IPS-20b (cell line): ENCODE data around the gene NPRL2.

ENCODE experiments used
- H3K27ac ChIP-seq: one replicate; pipeline ENCODE4 v1.5.1; 2013; ENCODE audit warnings: low read length
- H3K27me3 ChIP-seq: 2 replicates; pipeline ENCODE4 v1.6.1; 2013; ENCODE audit warnings: mild to moderate bottlenecking, low read length, inconsistent platforms; ENCODE audit not compliant: insufficient read depth
- H3K36me3 ChIP-seq: 2 replicates; pipeline ENCODE4 v1.6.1; 2013; ENCODE audit warnings: low read depth, mild to moderate bottlenecking, inconsistent platforms, low read length, moderate library complexity; ENCODE audit not compliant: insufficient read depth
- H3K4me1 ChIP-seq: 2 replicates; pipeline ENCODE4 v1.6.1; 2013; ENCODE audit warnings: mild to moderate bottlenecking, control low read depth, inconsistent platforms, low read length, moderate library complexity; ENCODE audit not compliant: insufficient read depth
- H3K4me3 ChIP-seq: 2 replicates; pipeline ENCODE4 v1.5.1; 2013; ENCODE audit warnings: mild to moderate bottlenecking, low read length, inconsistent platforms
- H3K9ac ChIP-seq: 2 replicates; pipeline ENCODE4 v1.6.1; 2013; ENCODE audit warnings: low read depth, mild to moderate bottlenecking, inconsistent platforms, low read length, moderate library complexity
- H3K9me3 ChIP-seq: 2 replicates; pipeline ENCODE4 v1.6.1; 2013; ENCODE audit warnings: mild to moderate bottlenecking, low read depth, low read length, inconsistent platforms; ENCODE audit not compliant: insufficient read depth

The NPRL2 gene

GRCh38 chr3:50342813-50343633 is 7.6 kb downstream of the NPRL2 start:
- Histone ChIP-seq H3K9me3 (no peaks in the 10 kb centered on the region), H3K27ac (no peak overlapping the region), H3K27me3 (peaks cover 86% of the 10 kb centered on the region), H3K9ac (no peak overlapping the region), H3K4me3 (no peak overlapping the region), H3K4me1 (no peaks in the 10 kb centered on the region), H3K36me3 (no peaks in the 10 kb centered on the region)

GRCh38 chr3:50341996-50342650 is 8.5 kb downstream of the NPRL2 start:
- Histone ChIP-seq H3K27ac (no peak overlapping the region), H3K36me3 (no peaks in the 10 kb centered on the region), H3K27me3 (peaks cover 89% of the 10 kb centered on the region), H3K9me3 (no peaks in the 10 kb centered on the region), H3K4me3 (no peak overlapping the region), H3K9ac (no peak overlapping the region), H3K4me1 (no peaks in the 10 kb centered on the region)

DNA sequence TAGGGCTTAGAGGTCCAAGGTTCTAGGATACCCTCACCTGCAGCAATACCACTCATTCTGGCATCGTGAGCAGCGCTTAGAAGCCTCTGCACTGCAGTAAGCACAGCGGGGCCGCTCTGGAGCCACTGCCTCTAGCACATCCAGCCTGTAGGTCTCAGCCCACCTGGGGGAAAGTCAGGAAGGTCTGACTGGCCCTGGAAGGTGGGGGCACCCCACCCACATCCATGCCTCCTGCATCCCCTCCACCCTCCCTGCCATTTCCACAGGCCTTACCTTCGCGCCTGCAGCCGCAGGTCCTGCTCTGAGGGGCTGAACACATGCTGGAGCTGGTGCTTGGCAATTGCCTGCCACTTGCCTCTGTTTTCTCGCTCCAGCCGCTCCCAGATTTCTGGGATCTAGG is 9.0 kb downstream of the NPRL2 start:
- no peaks in the 10 kb centered on the region for H3K4me1 ChIP-seq
- no peak overlapping the region for H3K9ac ChIP-seq
- H3K27ac ChIP-seq: no peak overlapping the region
- peak overlapping the region; percentile 61; the same call in 1 of the 2 replicates for H3K4me3 ChIP-seq
- peaks cover 87% of the 10 kb centered on the region for H3K27me3 ChIP-seq
- no peaks in the 10 kb centered on the region for H3K9me3 ChIP-seq
- no peaks in the 10 kb centered on the region for H3K36me3 ChIP-seq

- peak within 1 kb of the TSS; percentile 61 for H3K4me3 ChIP-seq
- peak within 1 kb of the TSS; percentile 45; the same call in 1 of the 2 replicates for H3K9ac ChIP-seq
- H3K27me3 ChIP-seq: peaks cover 80% of the 10 kb centered on the region
- no peaks in the 10 kb centered on the region for H3K4me1 ChIP-seq
- H3K9me3 ChIP-seq: no peaks in the 10 kb centered on the region
- H3K27ac ChIP-seq: no peak within 1 kb of the TSS
- H3K36me3 ChIP-seq: no peaks in the 10 kb centered on the region
These were observed 9.9 kb downstream of the NPRL2 start, which contains the start of gene RASSF1 for GRCh38 chr3:50340448-50341329. Gene RASSF1, minus strand, starts transcription at chr3:50340836. Its CDS starts 31 bp downstream, at chr3:50340805.

GRCh38 chr3:50340147-50340447 is 10.5 kb downstream of the NPRL2 start:
- no peaks in the 10 kb centered on the region for H3K9me3 ChIP-seq
- no peaks in the 10 kb centered on the region for H3K36me3 ChIP-seq
- H3K4me3 ChIP-seq: peak overlapping the region; percentile 61
- H3K9ac ChIP-seq: no peak overlapping the region
- H3K27ac ChIP-seq: no peak overlapping the region
- H3K4me1 ChIP-seq: no peaks in the 10 kb centered on the region; the same call in 1 of the 2 replicates
- peaks cover 74% of the 10 kb centered on the region for H3K27me3 ChIP-seq

DNA sequence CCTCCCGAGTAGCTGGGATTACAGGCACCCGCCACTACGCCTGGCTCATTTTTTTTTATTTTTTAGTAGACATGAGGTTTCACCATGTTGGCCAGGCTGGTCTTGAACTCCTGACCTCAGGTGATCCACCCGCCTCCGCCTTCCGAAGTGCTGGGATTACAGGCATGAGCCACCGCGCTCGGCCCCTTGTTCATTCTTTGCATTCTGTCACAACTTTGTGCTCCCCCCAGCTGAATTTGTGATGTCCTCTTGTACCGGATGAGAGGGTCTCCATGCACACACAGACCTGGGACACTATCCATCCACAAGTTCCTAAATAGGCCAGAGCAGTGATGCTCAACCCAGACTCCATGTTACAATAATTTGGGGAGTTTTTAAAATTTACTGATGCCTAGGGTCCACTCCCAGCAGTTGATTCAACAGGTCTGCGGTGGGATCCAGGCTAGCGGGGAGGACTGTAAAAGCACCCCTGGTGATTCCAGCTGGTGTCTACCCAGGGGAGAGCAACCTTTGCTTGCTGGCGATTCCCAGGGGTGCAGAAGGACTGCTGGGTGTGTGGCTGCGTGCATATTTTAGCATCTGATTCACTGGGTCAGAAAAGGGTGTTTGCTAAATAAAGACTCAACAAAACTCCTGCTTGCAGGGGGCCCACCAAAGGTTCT is 11.0 kb downstream of the NPRL2 start:
- H3K36me3 ChIP-seq: peaks cover 2% of the 10 kb centered on the region; the same call in 1 of the 2 replicates
- H3K27me3 ChIP-seq: peaks cover 69% of the 10 kb centered on the region
- no peak overlapping the region for H3K9ac ChIP-seq
- H3K4me3 ChIP-seq: peak overlapping the region; percentile 61
- no peaks in the 10 kb centered on the region; the same call in 1 of the 2 replicates for H3K4me1 ChIP-seq
- no peaks in the 10 kb centered on the region for H3K9me3 ChIP-seq
- H3K27ac ChIP-seq: no peak overlapping the region

- no peaks in the 10 kb centered on the region; the same call in 1 of the 2 replicates for H3K4me1 ChIP-seq
- no peak overlapping the region for H3K4me3 ChIP-seq
These were observed 11.6 kb downstream of the NPRL2 start for GRCh38 chr3:50338965-50339364.

GRCh38 chr3:50337175-50337861 is 13.3 kb downstream of the NPRL2 start:
- H3K36me3 ChIP-seq: peaks cover 16% of the 10 kb centered on the region
- H3K9ac ChIP-seq: peak overlapping the region; percentile 90; the same call in 1 of the 2 replicates
- H3K27me3 ChIP-seq: peaks cover 46% of the 10 kb centered on the region
- H3K9me3 ChIP-seq: no peaks in the 10 kb centered on the region
- peak overlapping the region; percentile 7 for H3K27ac ChIP-seq
- H3K4me3 ChIP-seq: peak overlapping the region; percentile 90
- no peaks in the 10 kb centered on the region; the same call in 1 of the 2 replicates for H3K4me1 ChIP-seq

More at GRCh38 chr3:50338965-50339364, 11.6 kb downstream of the NPRL2 start:
- Histone ChIP-seq H3K9ac (no peak overlapping the region), H3K9me3 (no peaks in the 10 kb centered on the region), H3K27ac (no peak overlapping the region), H3K27me3 (peaks cover 63% of the 10 kb centered on the region), H3K36me3 (peaks cover 7% of the 10 kb centered on the region; the same call in 1 of the 2 replicates)

DNA sequence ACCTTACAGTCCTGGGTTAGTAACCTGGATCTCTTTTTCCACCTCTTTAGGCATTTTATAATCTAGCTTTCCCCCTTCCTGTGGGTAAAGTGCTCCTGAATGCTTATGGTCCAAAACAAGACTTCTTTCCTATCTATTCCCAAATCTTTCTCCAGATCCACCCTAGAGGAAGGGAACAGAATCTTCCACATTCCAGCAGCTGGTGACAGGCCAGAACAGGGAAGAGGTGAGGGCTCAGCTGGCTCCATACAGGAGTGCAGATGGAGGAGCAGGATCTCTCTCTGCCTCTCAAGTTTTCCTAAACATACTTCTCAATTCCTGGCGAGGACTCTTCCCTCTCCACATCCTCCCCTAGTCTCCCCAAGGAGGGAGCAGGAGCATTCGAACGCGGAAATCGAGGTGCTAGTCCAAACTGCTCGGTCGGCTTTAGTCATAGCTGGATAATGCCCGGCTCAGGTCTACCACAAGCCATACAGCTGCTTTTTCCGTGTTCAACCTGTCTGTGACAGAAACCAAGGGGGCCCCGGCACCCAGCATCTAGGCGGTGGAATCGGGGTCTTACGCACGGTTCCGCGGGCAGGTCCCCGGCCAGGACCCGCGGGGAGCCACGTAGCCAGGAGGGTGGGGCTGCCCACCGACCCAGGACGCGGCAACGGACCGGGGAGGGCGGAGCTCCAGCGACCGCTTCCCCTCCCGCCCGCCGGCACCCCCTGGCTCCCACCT is 14.0 kb downstream of the NPRL2 start:
- Histone ChIP-seq H3K9ac (peak overlapping the region; percentile 90), H3K4me3 (peak overlapping the region; percentile 90), H3K9me3 (no peaks in the 10 kb centered on the region), H3K27me3 (peaks cover 39% of the 10 kb centered on the region), H3K4me1 (no peaks in the 10 kb centered on the region; the same call in 1 of the 2 replicates), H3K36me3 (peaks cover 23% of the 10 kb centered on the region), H3K27ac (peak overlapping the region; percentile 7)

GRCh38 chr3:50334339-50335075 is 16.1 kb downstream of the NPRL2 start:
- H3K27ac ChIP-seq: no peak overlapping the region
- no peaks in the 10 kb centered on the region; the same call in 1 of the 2 replicates for H3K4me1 ChIP-seq
- no peak overlapping the region for H3K9ac ChIP-seq
- H3K4me3 ChIP-seq: no peak overlapping the region
- H3K27me3 ChIP-seq: peaks cover 18% of the 10 kb centered on the region
- peaks cover 44% of the 10 kb centered on the region for H3K36me3 ChIP-seq
- no peaks in the 10 kb centered on the region for H3K9me3 ChIP-seq
